HepG2 (cell line): ENCODE results near the gene DNMBP.

ENCODE experiments used
- MXI1 ChIP-seq: IDR thresholded peaks from 3 replicates; pipeline ENCODE4 v1.6.1; 2012; ENCODE audit warnings: low read depth, low read length, inconsistent platforms, borderline replicate concordance
- POLR2A ChIP-seq, 2 experiments: IDR thresholded peaks; 2 replicates each; pipeline ENCODE4 v1.6.1; 2011; ENCODE audit warnings: low read depth in 2 of 2, low read length in 2 of 2, mild to moderate bottlenecking in 1 of 2, moderate library complexity in 1 of 2; ENCODE audit not compliant: insufficient read depth in 1 of 2
- SAFB2 ChIP-seq: sonication (generic); formaldehyde crosslinking; IDR thresholded peaks from 2 replicates; pipeline ENCODE4 v1.5.1; 2020; ENCODE audit warnings: missing genetic modification reagents, low read depth, mild to moderate bottlenecking, borderline replicate concordance
- TCF12 ChIP-seq, 2 experiments: fragments of 450-650 bp in 1 of 2; sonication (generic) in 1 of 2; formaldehyde crosslinking in 1 of 2; IDR thresholded peaks; 2 replicates each; pipeline versions ENCODE4 v1.6.1 to v1.8.0; 2017 to 2022; ENCODE audit warnings: antibody characterized with exemption in 1 of 2, mild to moderate bottlenecking in 1 of 2, missing genetic modification reagents in 1 of 2, moderate library complexity in 1 of 2
- ZNF121 ChIP-seq: sonication (generic); formaldehyde crosslinking; IDR thresholded peaks from 2 replicates; pipeline ENCODE4 v1.5.0; 2020; ENCODE audit warnings: mild to moderate bottlenecking, missing genetic modification reagents
- ZNF282 ChIP-seq: fragments of 450-650 bp; IDR thresholded peaks from 2 replicates; pipeline ENCODE4 v1.6.1; 2018; ENCODE audit not compliant: partially characterized antibody
- TF ChIP-seq, protein P1 (sequence below): sonication (generic); formaldehyde crosslinking; IDR thresholded peaks from 2 replicates; pipeline ENCODE4 v1.4.0; 2020; ENCODE audit warnings: missing genetic modification reagents
- TF ChIP-seq, protein P2 (sequence below): sonication (generic); formaldehyde crosslinking; IDR thresholded peaks from 2 replicates; pipeline ENCODE4 v1.5.0; 2020; ENCODE audit warnings: mild to moderate bottlenecking, missing genetic modification reagents, moderate library complexity

DNA sequence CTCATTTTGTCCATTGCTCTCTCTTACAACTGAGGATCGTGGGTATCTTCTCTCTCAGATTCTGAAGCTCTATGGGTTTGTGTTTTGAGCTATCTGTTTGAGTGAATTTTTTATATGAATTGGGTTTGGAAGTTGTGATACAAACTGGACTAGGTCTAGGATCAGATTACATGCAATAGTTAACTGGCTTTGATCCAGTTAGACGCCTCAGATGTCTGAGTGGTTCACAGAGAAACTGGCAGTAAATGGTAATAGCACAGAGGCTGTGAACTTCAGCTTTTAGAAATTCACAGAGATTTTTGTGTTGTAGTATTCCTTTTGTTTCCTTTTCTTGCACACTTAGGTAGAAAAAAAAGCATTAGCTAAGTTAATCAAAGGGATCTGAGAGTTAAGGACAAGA is 12.7 kb upstream of the DNMBP start:
- TF ChIP-seq POLR2A (IDR thresholded peaks at IDR 0.05; ENCODE audit: insufficient read depth in 1 of 2, low read depth in 2 of 2, low read length in 2 of 2) = no peak
- TF ChIP-seq, protein P1, sequence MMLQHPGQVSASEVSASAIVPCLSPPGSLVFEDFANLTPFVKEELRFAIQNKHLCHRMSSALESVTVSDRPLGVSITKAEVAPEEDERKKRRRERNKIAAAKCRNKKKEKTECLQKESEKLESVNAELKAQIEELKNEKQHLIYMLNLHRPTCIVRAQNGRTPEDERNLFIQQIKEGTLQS (CRISPR knock-in tag) = no peak
- no peak for TF ChIP-seq SAFB2
- TF ChIP-seq MXI1 = no peak
- no peak for TF ChIP-seq ZNF121 (CRISPR knock-in tag)
- TF ChIP-seq TCF12 (IDR thresholded peaks at IDR 0.05) = no peak
- TF ChIP-seq TCF12 (CRISPR knock-in tag; IDR thresholded peaks at IDR 0.05) = no peak
- TF ChIP-seq ZNF282 = no peak
- TF ChIP-seq, protein P2, sequence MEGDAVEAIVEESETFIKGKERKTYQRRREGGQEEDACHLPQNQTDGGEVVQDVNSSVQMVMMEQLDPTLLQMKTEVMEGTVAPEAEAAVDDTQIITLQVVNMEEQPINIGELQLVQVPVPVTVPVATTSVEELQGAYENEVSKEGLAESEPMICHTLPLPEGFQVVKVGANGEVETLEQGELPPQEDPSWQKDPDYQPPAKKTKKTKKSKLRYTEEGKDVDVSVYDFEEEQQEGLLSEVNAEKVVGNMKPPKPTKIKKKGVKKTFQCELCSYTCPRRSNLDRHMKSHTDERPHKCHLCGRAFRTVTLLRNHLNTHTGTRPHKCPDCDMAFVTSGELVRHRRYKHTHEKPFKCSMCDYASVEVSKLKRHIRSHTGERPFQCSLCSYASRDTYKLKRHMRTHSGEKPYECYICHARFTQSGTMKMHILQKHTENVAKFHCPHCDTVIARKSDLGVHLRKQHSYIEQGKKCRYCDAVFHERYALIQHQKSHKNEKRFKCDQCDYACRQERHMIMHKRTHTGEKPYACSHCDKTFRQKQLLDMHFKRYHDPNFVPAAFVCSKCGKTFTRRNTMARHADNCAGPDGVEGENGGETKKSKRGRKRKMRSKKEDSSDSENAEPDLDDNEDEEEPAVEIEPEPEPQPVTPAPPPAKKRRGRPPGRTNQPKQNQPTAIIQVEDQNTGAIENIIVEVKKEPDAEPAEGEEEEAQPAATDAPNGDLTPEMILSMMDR = no peak
